Gastrocnemius medialis (tissue), 4 donors: Measurements from ENCODE around the gene CREB3L4. TPM values are rescaled to one million over a fixed set of nuclear protein-coding genes. Genes with fewer than 3 reads are reported as not detected.

Experiments used
- ATAC-seq, 2 donors: fragments of 150-250 bp; one replicate each; pipeline ENCODE4 v1.9.1; 2016
- DNase-seq, 2 donors: peaks; one replicate each; pipeline ENCODE4 v3.0.0-alpha.2; 2019
- H3K27ac ChIP-seq, 4 donors: fragments of 200-600 bp; sonication (generic); 1 replicate in 1 of 4; 2 replicates in 3 of 4; pipeline ENCODE4 v1.5.1; 2016 to 2018; ENCODE audit warnings: mild to moderate bottlenecking in 2 of 4, moderate library complexity in 1 of 4
- H3K27me3 ChIP-seq, 3 donors: fragments of 200-600 bp; sonication (generic) in 2 of 3; 1 replicate in 1 of 3; 2 replicates in 2 of 3; pipeline versions ENCODE4 v1.5.1 to v1.6.0; 2016 to 2019; ENCODE audit warnings: mild to moderate bottlenecking in 1 of 3, moderate library complexity in 1 of 3
- H3K36me3 ChIP-seq, 2 donors: fragments of 200-600 bp; sonication (generic) in 1 of 2; one replicate each; pipeline ENCODE4 v1.5.1; 2017 to 2018
- H3K4me1 ChIP-seq, 2 donors: fragments of 200-600 bp; sonication (generic) in 1 of 2; one replicate each; pipeline ENCODE4 v1.5.1; 2016 to 2017; ENCODE audit warnings: mild to moderate bottlenecking in 2 of 2
- H3K4me3 ChIP-seq, 4 donors: fragments of 200-600 bp; sonication (generic) in 3 of 4; 1 replicate in 1 of 4; 2 replicates in 3 of 4; pipeline ENCODE4 v1.5.1; 2016 to 2019; ENCODE audit warnings: mild to moderate bottlenecking in 2 of 4
- H3K9me3 ChIP-seq, 3 donors: fragments of 200-600 bp; sonication (generic) in 2 of 3; 1 replicate in 1 of 3; 2 replicates in 2 of 3; pipeline ENCODE4 v1.5.1; 2016 to 2019
- POLR2A ChIP-seq, 2 donors: fragments of 450-650 bp; IDR thresholded peaks; one replicate each; pipeline ENCODE4 v1.6.1; 2017; ENCODE audit warnings: antibody characterized with exemption in 2 of 2, mild to moderate bottlenecking in 2 of 2, moderate library complexity in 2 of 2
- in situ Hi-C, 4 donors: fragments of 200-750 bp; cut with MboI; loops; one replicate each; pipeline versions ENCODE4 v1.15.0 to v1.8.0; 2017; ENCODE audit warnings: low sequenced_read_pairs in 4 of 4
- intact Hi-C: fragments of 100-400 bp; cut with DNase I; formaldehyde crosslinking; loops from one replicate; pipeline ENCODE4 v1.15.1; 2023; ENCODE audit warnings: low total_unique reads
- total RNA-seq, 4 donors: library from RNA; depleted of rRNA; stranded (reverse); fragments of >200 nt; gene quantifications; one replicate each; pipeline versions ENCODE4 v1.1.0 to v1.2.3, GENCODE V29; 2016
- TF ChIP-seq, protein P1 (sequence below), 5 experiments: fragments of 450-650 bp in 3 of 5; fragments of 200-600 bp in 2 of 5; sonication (generic) in 2 of 5; IDR thresholded peaks in 4 of 5; conservative IDR thresholded peaks in 1 of 5; 1 replicate in 4 of 5; 2 replicates in 1 of 5; pipeline ENCODE4 v1.5.1; 2016 to 2019; ENCODE audit warnings: antibody characterized with exemption in 5 of 5, mild to moderate bottlenecking in 3 of 5, moderate library complexity in 3 of 5

CREB3L4 gene
- total RNA-seq, 4 donors from 2014 or later, result 4.5 to 7.9 (median 5.7) TPM

DNA sequence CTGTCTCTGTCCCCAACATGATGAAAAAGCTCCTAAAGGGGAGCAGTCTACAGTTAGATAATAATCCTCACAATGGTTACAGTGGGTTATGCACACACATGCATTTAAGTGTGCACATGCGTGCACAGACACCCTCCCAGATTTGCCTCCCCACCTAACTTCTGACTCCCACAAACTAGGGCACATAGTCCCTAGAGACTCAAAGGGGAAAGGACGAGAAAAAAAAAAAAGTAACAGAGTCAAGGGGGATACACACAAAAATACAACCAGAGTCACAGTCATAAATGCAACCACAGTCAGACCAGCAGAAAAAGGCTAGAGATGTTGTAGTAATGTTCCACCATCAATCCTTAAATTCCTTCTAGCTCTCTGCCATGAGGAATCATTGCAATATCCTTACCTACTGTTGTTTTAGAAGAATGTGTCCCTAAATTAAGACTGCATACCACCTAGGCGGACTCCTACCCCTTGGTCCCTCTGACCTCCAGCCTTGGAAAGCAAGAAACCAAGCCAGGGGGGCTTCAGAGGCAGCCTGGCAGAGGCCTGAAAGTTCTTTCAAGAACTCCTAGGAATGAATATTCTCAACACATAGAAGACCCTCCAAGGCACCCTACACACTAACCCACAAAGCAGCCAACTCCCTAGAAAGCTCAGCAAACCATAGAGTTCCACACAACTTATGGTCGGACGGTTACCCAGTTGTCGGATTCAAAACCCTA, 10.5 kb upstream of the CREB3L4 start:
- Histone ChIP-seq H3K36me3 (peaks cover 0 to 14% of the 10 kb centered on the region in 2 donors), H3K4me1 (peaks cover 64% of the 10 kb centered on the region in 2 donors), H3K9me3 (no peaks in the 10 kb centered on the region), H3K4me3 (peak overlapping the region; percentile 88 to 100 (median 98)), H3K27ac (peak overlapping the region; percentile 91 to 98 (median 94)), H3K27me3 (no peaks in the 10 kb centered on the region)
- DNase-seq, result no peak
- intact Hi-C loops (no loop called here), in situ Hi-C loops (no loop called here)
- TF ChIP-seq, protein P1, sequence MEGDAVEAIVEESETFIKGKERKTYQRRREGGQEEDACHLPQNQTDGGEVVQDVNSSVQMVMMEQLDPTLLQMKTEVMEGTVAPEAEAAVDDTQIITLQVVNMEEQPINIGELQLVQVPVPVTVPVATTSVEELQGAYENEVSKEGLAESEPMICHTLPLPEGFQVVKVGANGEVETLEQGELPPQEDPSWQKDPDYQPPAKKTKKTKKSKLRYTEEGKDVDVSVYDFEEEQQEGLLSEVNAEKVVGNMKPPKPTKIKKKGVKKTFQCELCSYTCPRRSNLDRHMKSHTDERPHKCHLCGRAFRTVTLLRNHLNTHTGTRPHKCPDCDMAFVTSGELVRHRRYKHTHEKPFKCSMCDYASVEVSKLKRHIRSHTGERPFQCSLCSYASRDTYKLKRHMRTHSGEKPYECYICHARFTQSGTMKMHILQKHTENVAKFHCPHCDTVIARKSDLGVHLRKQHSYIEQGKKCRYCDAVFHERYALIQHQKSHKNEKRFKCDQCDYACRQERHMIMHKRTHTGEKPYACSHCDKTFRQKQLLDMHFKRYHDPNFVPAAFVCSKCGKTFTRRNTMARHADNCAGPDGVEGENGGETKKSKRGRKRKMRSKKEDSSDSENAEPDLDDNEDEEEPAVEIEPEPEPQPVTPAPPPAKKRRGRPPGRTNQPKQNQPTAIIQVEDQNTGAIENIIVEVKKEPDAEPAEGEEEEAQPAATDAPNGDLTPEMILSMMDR (IDR thresholded peaks at IDR 0.05 in 4 of 5, conservative IDR thresholded peaks at IDR 0.05 in 1 of 5), result no peak
- ATAC-seq, result no peak

DNA sequence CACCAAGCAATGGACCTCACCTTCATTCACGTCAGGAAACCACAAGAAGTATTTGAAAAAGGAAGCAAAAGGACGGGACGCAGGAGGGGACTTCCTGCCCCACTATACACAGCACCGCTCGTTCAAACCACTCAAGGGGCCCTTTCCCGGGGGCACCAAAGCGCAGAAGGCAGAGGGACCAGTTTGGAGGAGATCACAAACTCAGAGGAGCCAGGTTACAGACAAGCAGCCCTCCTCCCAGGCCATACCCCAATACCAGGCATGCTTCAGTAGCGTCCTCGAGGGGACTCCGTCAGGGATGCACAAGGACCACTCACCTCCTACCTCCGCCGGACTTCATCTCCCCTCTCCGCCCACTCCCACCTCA, 10.0 kb upstream of the CREB3L4 start:
- H3K36me3 ChIP-seq, result peaks cover 0 to 9% of the 10 kb centered on the region in 2 donors
- H3K27me3 ChIP-seq, result no peaks in the 10 kb centered on the region
- DNase-seq, result no peak
- peaks cover 69 to 70% of the 10 kb centered on the region in 2 donors for H3K4me1 ChIP-seq
- intact Hi-C loops (loop anchor here (1.0 kb wide), 2 partner anchors 11 to 34 kb away; partner anchors contain the start of gene DENND4B), in situ Hi-C loops (no loop called here)
- H3K9me3 ChIP-seq, result no peaks in the 10 kb centered on the region
- TF ChIP-seq, protein P1 (IDR thresholded peaks at IDR 0.05 in 4 of 5, conservative IDR thresholded peaks at IDR 0.05 in 1 of 5), result no peak
- TF ChIP-seq POLR2A (IDR thresholded peaks at IDR 0.05), result no peak
- H3K4me3 ChIP-seq, result peak overlapping the region; percentile 88 to 100 (median 98)
- H3K27ac ChIP-seq, result peak overlapping the region; percentile 91 to 98 (median 94)
- ATAC-seq, result no peak

DNA sequence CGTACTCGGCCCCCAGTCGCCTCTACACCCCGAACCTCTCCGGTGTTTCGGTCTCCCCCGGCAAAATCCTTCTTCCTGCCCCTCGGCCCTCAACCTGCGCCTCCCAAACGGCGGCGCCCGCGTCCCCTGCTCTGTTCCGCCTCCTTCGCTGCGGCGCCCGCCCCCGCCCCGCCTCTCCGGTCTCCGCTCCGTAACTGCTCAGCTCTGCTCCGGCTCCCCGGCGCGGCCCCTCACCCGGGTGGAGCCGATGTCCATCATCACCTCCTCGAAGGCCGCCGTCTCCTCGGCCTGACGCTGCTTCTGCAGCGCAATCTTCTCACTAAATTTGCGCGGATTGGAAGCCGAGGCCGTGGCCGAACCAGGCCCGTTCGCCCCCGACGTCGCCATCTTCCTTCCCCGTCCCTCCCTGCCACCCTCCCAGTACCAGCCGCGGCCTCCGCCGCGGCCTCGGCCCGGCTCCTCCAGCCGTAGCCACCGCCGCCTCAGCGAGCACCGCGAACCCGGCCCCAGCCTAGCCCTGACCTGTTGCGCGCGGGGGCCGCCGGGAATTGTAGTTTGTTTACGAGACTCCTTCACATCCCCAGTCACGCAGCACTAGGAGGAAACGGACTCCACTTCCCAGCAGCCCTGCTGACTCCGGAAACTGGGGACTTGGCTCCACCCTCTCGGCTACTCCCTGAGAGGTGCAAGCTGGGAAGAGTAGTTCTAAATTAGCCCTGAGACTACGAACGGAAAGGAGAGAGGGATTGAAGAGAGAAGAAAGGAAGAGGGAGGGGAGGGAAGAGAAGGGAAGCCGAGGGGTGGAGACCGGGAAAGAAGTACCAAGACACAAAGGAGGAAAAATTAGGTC, 9.4 kb upstream of the CREB3L4 start, which contains the start of gene CRTC2:
TSS of gene CRTC2 (minus strand) at position 502 of the 850 bp plus-strand sequence. CDS start at position 387, 115 bp downstream.
- Histone ChIP-seq H3K4me3 (peak within 1 kb of the TSS; percentile 88 to 100 (median 98)), H3K36me3 (peaks cover 0 to 2% of the 10 kb centered on the region in 2 donors), H3K27me3 (no peaks in the 10 kb centered on the region), H3K27ac (peak within 1 kb of the TSS; percentile 91 to 98 (median 94)), H3K4me1 (peaks cover 69 to 72% of the 10 kb centered on the region in 2 donors), H3K9me3 (no peaks in the 10 kb centered on the region)
- DNase-seq (peak; percentile 99), ATAC-seq (peak; percentile 81 to 88)
- TF ChIP-seq POLR2A (IDR thresholded peaks at IDR 0.05), result peak; percentile 82 to 83
- TF ChIP-seq, protein P1 (IDR thresholded peaks at IDR 0.05 in 4 of 5, conservative IDR thresholded peaks at IDR 0.05 in 1 of 5), result no peak
- intact Hi-C loops (loop anchor here (1.0 kb wide), 2 partner anchors 12 to 35 kb away; partner anchors contain the start of gene DENND4B), in situ Hi-C loops (no loop called here)

DNA sequence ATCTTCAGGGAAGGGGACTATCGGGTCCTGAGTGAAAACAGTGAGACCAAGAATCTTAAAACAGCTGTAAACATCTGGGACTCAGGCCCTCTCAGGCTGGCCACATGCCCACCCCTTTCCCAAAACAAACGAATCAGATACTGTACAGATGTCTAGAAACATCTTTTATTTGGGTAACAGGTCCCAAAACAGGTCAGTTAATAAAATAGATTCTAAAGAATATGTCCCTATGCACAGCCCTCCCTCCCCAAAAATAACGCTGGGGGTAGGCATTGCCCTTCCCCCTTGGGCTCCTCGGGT, 8.8 kb upstream of the CREB3L4 start:
- intact Hi-C loops, result loop anchor here (1.0 kb wide), 2 partner anchors 13 to 36 kb away; partner anchors contain the start of gene DENND4B
- no peak for DNase-seq

More for the DNA sequence above, 8.8 kb upstream of the CREB3L4 start:
- peaks cover 66 to 68% of the 10 kb centered on the region in 2 donors for H3K4me1 ChIP-seq
- in situ Hi-C loops, result no loop called here
- TF ChIP-seq, protein P1 (IDR thresholded peaks at IDR 0.05 in 4 of 5, conservative IDR thresholded peaks at IDR 0.05 in 1 of 5), result no peak
- no peak for TF ChIP-seq POLR2A (IDR thresholded peaks at IDR 0.05)
- no peak for ATAC-seq
- H3K9me3 ChIP-seq, result no peaks in the 10 kb centered on the region
- H3K36me3 ChIP-seq, result no peaks in the 10 kb centered on the region
- H3K27me3 ChIP-seq, result no peaks in the 10 kb centered on the region
- peak overlapping the region; percentile 91 to 98 (median 94) for H3K27ac ChIP-seq
- peak overlapping the region; percentile 19 to 100 (median 98) for H3K4me3 ChIP-seq
